ENCODE measurements around the gene RBL2.

Gene RBL2

DNA sequence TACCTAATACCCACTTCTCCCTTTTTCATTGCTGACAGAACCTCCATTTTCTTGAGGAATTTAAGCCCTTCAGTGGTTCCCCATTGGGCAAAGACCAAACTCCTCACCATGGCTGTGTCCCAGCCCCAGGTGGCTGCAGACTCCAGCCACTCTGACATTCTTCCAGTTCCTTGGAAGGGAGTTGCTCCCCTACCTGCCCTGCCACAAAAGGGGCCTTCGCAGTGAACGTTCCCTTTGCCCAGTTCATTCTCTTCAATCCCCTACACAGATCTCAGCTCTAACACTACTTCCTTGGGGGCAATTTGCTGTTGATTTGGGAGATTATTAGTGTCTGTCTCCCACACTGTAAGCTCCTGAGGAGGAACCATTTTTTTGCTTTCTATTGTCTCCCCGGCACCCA lies 72.0 kb downstream of the RBL2 start:
- no peaks in the 10 kb centered on the region for H3K27me3 ChIP-seq (ENCODE audit: insufficient read depth, poor library complexity, severe bottlenecking)
- DNase-seq (ENCODE audit: low spot score) (no peak), ATAC-seq (ENCODE audit: low read depth) (no peak)
- no peaks in the 10 kb centered on the region for H3K36me3 ChIP-seq (ENCODE audit: low read depth)
- H3K27ac ChIP-seq (ENCODE audit: poor library complexity, severe bottlenecking) = no peak overlapping the region
- no peak overlapping the region for H3K4me3 ChIP-seq (ENCODE audit: severe bottlenecking)
- H3K4me1 ChIP-seq (ENCODE audit: insufficient read depth, poor library complexity, severe bottlenecking) = peaks cover 12% of the 10 kb centered on the region
- no peaks in the 10 kb centered on the region for H3K9me3 ChIP-seq (ENCODE audit: severe bottlenecking)
- TF ChIP-seq, protein P1, sequence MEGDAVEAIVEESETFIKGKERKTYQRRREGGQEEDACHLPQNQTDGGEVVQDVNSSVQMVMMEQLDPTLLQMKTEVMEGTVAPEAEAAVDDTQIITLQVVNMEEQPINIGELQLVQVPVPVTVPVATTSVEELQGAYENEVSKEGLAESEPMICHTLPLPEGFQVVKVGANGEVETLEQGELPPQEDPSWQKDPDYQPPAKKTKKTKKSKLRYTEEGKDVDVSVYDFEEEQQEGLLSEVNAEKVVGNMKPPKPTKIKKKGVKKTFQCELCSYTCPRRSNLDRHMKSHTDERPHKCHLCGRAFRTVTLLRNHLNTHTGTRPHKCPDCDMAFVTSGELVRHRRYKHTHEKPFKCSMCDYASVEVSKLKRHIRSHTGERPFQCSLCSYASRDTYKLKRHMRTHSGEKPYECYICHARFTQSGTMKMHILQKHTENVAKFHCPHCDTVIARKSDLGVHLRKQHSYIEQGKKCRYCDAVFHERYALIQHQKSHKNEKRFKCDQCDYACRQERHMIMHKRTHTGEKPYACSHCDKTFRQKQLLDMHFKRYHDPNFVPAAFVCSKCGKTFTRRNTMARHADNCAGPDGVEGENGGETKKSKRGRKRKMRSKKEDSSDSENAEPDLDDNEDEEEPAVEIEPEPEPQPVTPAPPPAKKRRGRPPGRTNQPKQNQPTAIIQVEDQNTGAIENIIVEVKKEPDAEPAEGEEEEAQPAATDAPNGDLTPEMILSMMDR (IDR thresholded peaks at IDR 0.05; ENCODE audit: poor library complexity, severe bottlenecking) = no peak

DNA sequence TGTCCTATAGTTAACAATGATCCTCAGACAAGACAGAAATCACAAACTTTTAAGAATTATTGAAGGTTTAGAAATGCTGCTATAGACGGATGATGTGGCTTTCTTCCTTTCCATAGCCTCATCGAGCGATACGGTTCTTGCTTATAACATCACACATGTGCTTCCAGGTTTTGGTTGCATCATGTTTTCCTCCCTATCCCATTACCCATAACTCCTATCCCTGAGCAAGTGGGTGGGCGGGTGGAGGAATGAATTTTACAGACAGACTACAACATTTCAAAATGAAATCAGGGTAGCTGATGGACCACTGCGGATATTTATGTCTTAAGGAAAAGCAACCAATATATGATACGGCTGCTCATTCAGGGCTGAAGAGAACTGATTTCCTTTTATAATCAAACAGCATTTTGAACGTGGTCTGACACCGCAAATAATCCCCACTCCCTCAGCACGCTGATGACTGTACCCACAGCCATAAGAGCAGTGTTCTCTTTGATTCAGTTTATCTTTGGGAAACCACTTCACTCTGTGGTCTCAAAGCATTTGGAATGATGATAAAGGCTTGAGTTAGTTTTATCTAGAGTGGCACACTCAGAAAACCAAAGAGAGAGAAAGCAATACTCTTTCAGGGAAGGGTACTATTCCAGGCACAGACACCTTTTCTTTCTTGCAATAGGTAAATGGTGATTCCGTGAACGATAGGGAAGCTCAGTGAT lies 73.4 kb downstream of the RBL2 start:
- no peak overlapping the region for H3K4me3 ChIP-seq (ENCODE audit: severe bottlenecking)
- H3K36me3 ChIP-seq (ENCODE audit: low read depth) = no peaks in the 10 kb centered on the region
- H3K27me3 ChIP-seq (ENCODE audit: insufficient read depth, poor library complexity, severe bottlenecking) = no peaks in the 10 kb centered on the region
- TF ChIP-seq, protein P1 (IDR thresholded peaks at IDR 0.05; ENCODE audit: poor library complexity, severe bottlenecking) = no peak
- no peak for DNase-seq (ENCODE audit: low spot score)
- ATAC-seq (ENCODE audit: low read depth) = no peak
- H3K9me3 ChIP-seq (ENCODE audit: severe bottlenecking) = no peaks in the 10 kb centered on the region
- H3K4me1 ChIP-seq (ENCODE audit: insufficient read depth, poor library complexity, severe bottlenecking) = peaks cover 5% of the 10 kb centered on the region
- no peak overlapping the region for H3K27ac ChIP-seq (ENCODE audit: poor library complexity, severe bottlenecking)

DNA sequence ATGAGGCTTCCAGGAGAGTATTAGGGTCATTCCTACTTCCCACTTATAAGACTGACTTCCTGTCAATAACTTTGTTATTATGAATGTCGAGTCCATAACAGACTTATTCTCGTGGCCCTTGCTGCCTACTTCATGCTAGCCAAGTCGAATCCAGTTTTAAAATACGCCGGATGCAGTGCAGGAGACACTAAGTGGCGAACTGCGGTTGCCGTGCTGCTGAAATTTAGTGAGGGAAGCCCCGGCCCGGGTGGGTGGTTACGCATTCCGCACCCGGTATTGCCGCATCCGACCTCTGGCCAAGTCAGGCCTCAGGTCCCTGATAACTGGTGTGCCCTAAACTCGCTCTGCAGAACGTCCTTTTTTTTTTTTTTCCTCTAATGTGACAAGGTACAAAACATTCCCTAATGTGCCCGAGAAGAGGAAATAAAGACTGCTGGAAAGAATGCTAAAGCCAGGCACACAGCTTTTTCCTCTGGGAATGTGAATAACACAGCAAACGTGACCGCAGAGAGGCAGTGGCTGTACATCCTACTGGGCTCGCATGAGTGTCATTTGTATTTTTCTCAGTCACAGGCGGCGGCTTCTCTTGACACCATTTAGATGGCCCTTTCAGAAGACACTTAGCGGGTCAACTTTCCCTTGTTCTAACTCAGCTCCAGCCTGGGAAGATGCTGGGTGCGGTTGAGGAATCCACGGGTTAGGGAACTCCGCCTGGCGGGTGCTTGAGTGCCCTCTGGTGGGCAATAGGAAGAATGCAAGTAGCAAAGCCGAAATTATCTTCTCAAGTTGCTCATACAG lies 75.8 kb downstream of the RBL2 start:
- no peaks in the 10 kb centered on the region for H3K4me1 ChIP-seq (ENCODE audit: insufficient read depth, poor library complexity, severe bottlenecking)
- no peak overlapping the region for H3K27ac ChIP-seq (ENCODE audit: poor library complexity, severe bottlenecking)
- no peaks in the 10 kb centered on the region for H3K27me3 ChIP-seq (ENCODE audit: insufficient read depth, poor library complexity, severe bottlenecking)
- ATAC-seq (ENCODE audit: low read depth) (peak; percentile 80), DNase-seq (ENCODE audit: low spot score) (no peak)
- H3K9me3 ChIP-seq (ENCODE audit: severe bottlenecking) = no peaks in the 10 kb centered on the region
- TF ChIP-seq, protein P1 (IDR thresholded peaks at IDR 0.05; ENCODE audit: poor library complexity, severe bottlenecking) = peak; percentile 97
- H3K36me3 ChIP-seq (ENCODE audit: low read depth) = no peaks in the 10 kb centered on the region
- no peak overlapping the region for H3K4me3 ChIP-seq (ENCODE audit: severe bottlenecking)

DNA sequence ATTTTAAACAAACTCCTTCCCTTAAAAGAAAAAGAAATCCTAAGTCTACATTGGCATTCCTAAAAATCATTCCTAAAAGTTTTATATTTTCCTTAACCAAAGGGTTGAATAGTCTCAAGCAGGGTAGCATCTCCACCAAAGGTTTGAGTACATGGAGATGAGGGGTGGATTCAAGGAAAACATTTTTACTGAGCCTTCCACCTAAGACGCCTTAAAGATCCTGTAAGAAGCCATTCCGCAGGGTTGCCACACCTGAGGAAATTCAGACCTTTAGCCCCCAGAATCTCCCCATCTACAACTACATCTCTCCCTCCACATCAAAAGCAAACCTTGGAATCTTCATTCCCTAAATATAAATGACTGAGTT lies 76.4 kb downstream of the RBL2 start:
- DNase-seq (ENCODE audit: low spot score) (no peak), ATAC-seq (ENCODE audit: low read depth) (0 out of 3 replicates have a peak, but pooled peaks have one; percentile 10)
- Histone ChIP-seq H3K9me3 (ENCODE audit: severe bottlenecking) (no peaks in the 10 kb centered on the region), H3K36me3 (ENCODE audit: low read depth) (no peaks in the 10 kb centered on the region), H3K27me3 (ENCODE audit: insufficient read depth, poor library complexity, severe bottlenecking) (no peaks in the 10 kb centered on the region), H3K27ac (ENCODE audit: poor library complexity, severe bottlenecking) (no peak overlapping the region), H3K4me3 (ENCODE audit: severe bottlenecking) (no peak overlapping the region), H3K4me1 (ENCODE audit: insufficient read depth, poor library complexity, severe bottlenecking) (no peaks in the 10 kb centered on the region)
- TF ChIP-seq, protein P1 (IDR thresholded peaks at IDR 0.05; ENCODE audit: poor library complexity, severe bottlenecking) = peak; percentile 76

DNA sequence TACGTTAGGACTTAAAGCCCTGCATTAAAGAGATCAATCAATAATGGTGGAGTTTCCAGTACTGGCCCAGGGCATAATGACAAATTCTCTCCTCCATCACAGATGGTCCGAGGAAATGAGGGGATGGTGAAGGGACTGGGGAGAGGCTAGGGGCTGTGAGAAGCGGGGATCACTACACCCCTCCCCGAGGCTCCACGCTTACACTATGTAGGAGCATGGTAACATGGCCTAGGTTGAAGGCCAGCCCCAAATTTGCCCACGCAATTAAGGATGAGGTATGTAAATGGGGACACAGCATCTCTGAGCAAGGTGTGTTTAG lies 76.8 kb downstream of the RBL2 start:
- ATAC-seq (ENCODE audit: low read depth) (peak; percentile 29; the same call in 1 of the 3 replicates), DNase-seq (ENCODE audit: low spot score) (no peak)
- Histone ChIP-seq H3K4me3 (ENCODE audit: severe bottlenecking) (no peak overlapping the region), H3K9me3 (ENCODE audit: severe bottlenecking) (no peaks in the 10 kb centered on the region), H3K27me3 (ENCODE audit: insufficient read depth, poor library complexity, severe bottlenecking) (no peaks in the 10 kb centered on the region), H3K27ac (ENCODE audit: poor library complexity, severe bottlenecking) (no peak overlapping the region), H3K4me1 (ENCODE audit: insufficient read depth, poor library complexity, severe bottlenecking) (no peaks in the 10 kb centered on the region), H3K36me3 (ENCODE audit: low read depth) (no peaks in the 10 kb centered on the region)
- TF ChIP-seq, protein P1 (IDR thresholded peaks at IDR 0.05; ENCODE audit: poor library complexity, severe bottlenecking) = no peak
